GM21528 (cell line): ENCODE results near the gene MAGEA6.
"Not testable (repeated sequence)": the region's sequence is repeated elsewhere in the genome, so short reads cannot be mapped to it uniquely, and the experiment has no call there.

ENCODE experiments used
- ATAC-seq: cut with Tn5 transposase; IDR thresholded peaks from one replicate; pipeline ENCODE4 v1.9.1; 2021; ENCODE audit warnings: mild to moderate bottlenecking, moderate library complexity; ENCODE audit not compliant: unreplicated experiment, low FRiP score

Gene MAGEA6

GRCh38 chrX:152735101-152735500 lies 34.4 kb downstream of the MAGEA6 start:
- ATAC-seq: no peak

GRCh38 chrX:152734143-152734858 lies 35.2 kb downstream of the MAGEA6 start:
- not testable (repeated sequence) for ATAC-seq

DNA sequence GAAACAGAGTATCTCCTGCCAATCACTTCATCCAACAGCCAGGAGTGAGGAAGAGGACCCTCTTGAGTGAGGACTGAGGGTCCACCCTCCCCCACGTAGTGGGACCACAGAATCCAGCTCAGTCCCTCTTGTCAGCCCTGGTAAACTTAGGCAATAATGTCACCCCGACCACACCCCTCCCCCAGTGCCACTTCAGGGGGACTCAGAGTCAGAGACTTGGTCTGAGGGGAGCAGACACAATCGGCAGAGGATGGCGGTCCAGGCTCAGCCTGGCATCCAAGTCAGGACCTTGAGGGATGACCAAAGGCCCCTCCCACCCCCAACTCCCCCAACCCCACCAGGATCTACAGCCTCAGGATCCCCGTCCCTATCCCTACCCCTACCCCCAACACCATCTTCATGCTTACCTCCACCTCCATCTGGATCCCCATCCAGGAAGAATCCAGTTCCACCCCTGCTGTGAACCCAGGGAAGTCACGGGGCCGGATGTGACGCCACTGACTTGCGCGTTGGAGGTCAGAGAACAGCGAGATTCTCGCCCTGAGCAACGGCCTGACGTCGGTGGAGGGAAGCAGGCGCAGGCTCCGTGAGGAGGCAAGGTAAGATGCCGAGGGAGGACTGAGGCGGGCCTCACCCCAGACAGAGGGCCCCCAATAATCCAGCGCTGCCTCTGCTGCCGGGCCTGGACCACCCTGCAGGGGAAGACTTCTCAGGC lies 36.1 kb downstream of the MAGEA6 start, which contains the start of the genes CSAG1 and MAGEA12:
CSAG1 (minus strand) TSS at position 461 of the 715 bp plus-strand sequence. CDS start 1,261 bp downstream, outside the sequence.
MAGEA12 (plus strand) TSS at position 497 of the 715 bp plus-strand sequence. CDS start 2,405 bp downstream, outside the sequence.
- no peak for ATAC-seq

GRCh38 chrX:152725409-152725808 lies 44.1 kb downstream of the MAGEA6 start:
- ATAC-seq: no peak
